Measurements from ENCODE around the gene ZNF438. TPM values are rescaled to one million over a fixed set of nuclear protein-coding genes. Genes with fewer than 3 reads are reported as not detected.

Gene ZNF438
- polyA plus RNA-seq, 3 donors, result 5.4 to 11.1 (median 9.3) TPM

- no peak for DNase-seq
- H3K9ac ChIP-seq (ENCODE audit: insufficient read depth, low read length, poor library complexity, severe bottlenecking), result no peak overlapping the region
- H3K27ac ChIP-seq (ENCODE audit: low read depth in 1 of 2, low read length in 2 of 2), result no peak overlapping the region
- Mint-ChIP-seq H3K27ac (no peak overlapping the region), H3K4me1 (peaks cover 16% of the 10 kb centered on the region), H3K9me3 (peaks cover 3 to 17% (median 12%) of the 10 kb centered on the region in 7 donors), H3K4me3 (no peak overlapping the region), H3K36me3 (peaks cover 57 to 60% of the 10 kb centered on the region in 2 donors), H3K27me3 (ENCODE audit: low read depth in 3 of 3) (no peaks in the 10 kb centered on the region)
- H3K4me2 ChIP-seq (replicated peaks; ENCODE audit: extremely low read depth, low read length, poor library complexity, severe bottlenecking), result no peak overlapping the region
- H2AFZ ChIP-seq (ENCODE audit: insufficient read depth, low read depth, low read length, poor library complexity, severe bottlenecking), result no peak overlapping the region
- peaks cover 3% of the 10 kb centered on the region for H4K20me1 ChIP-seq (ENCODE audit: insufficient read depth, low read length)
- WGBS (ENCODE audit: insufficient coverage), result no CpG with 5 or more reads among the region's 1 CpG
- no peak overlapping the region for H3K4me3 ChIP-seq (replicated peaks in 1 of 3; ENCODE audit: low read depth in 2 of 3, low read length in 3 of 3)
- H3K79me2 ChIP-seq (ENCODE audit: insufficient read depth, low read length), result no peaks in the 10 kb centered on the region
- no peak for TF ChIP-seq CTCF (IDR thresholded peaks at IDR 0.05)
- peaks cover 22 to 37% of the 10 kb centered on the region in 2 donors for H3K36me3 ChIP-seq (replicated peaks in 1 of 2; ENCODE audit: control insufficient read depth in 1 of 2, insufficient read depth in 2 of 2, low read length in 2 of 2)
- intact Hi-C loops (cut with micrococcal nuclease), result no loop called here
- H3K9me3 ChIP-seq (replicated peaks in 1 of 2; ENCODE audit: control insufficient read depth in 1 of 2, insufficient read depth in 1 of 2, low read length in 2 of 2), result peaks cover 6 to 12% of the 10 kb centered on the region in 2 donors
- H3K4me1 ChIP-seq (ENCODE audit: control insufficient read depth in 1 of 2, insufficient read depth in 2 of 2, low read length in 2 of 2), result peaks cover 3 to 9% of the 10 kb centered on the region in 2 donors
- no peaks in the 10 kb centered on the region for H3K27me3 ChIP-seq (ENCODE audit: control insufficient read depth in 2 of 2, insufficient read depth in 2 of 2, low read length in 2 of 2)
Observed at GRCh38 chr10:30898964-30899363, 132.7 kb downstream of the ZNF438 start.

- Histone ChIP-seq H3K36me3 (replicated peaks in 1 of 2; ENCODE audit: control insufficient read depth in 1 of 2, insufficient read depth in 2 of 2, low read length in 2 of 2) (peaks cover 17 to 25% of the 10 kb centered on the region in 2 donors), H3K4me2 (replicated peaks; ENCODE audit: extremely low read depth, low read length, poor library complexity, severe bottlenecking) (no peak overlapping the region), H3K27ac (ENCODE audit: low read depth in 1 of 2, low read length in 2 of 2) (peak overlapping the region in 1 of 2 donors; percentile 71), H3K9ac (ENCODE audit: insufficient read depth, low read length, poor library complexity, severe bottlenecking) (no peak overlapping the region), H3K9me3 (replicated peaks in 1 of 2; ENCODE audit: control insufficient read depth in 1 of 2, insufficient read depth in 1 of 2, low read length in 2 of 2) (peaks cover under 1 to 6% of the 10 kb centered on the region in 2 donors), H3K79me2 (ENCODE audit: insufficient read depth, low read length) (no peaks in the 10 kb centered on the region), H3K4me1 (ENCODE audit: control insufficient read depth in 1 of 2, insufficient read depth in 2 of 2, low read length in 2 of 2) (peaks cover 3 to 18% of the 10 kb centered on the region in 2 donors), H4K20me1 (ENCODE audit: insufficient read depth, low read length) (peaks cover 3% of the 10 kb centered on the region), H3K4me3 (replicated peaks in 1 of 3; ENCODE audit: low read depth in 2 of 3, low read length in 3 of 3) (no peak overlapping the region), H3K27me3 (ENCODE audit: control insufficient read depth in 2 of 2, insufficient read depth in 2 of 2, low read length in 2 of 2) (no peaks in the 10 kb centered on the region), H2AFZ (ENCODE audit: insufficient read depth, low read depth, low read length, poor library complexity, severe bottlenecking) (no peak overlapping the region)
- Mint-ChIP-seq H3K36me3 (peaks cover 45 to 51% of the 10 kb centered on the region in 2 donors), H3K27me3 (ENCODE audit: low read depth in 3 of 3) (no peaks in the 10 kb centered on the region), H3K4me3 (no peak overlapping the region), H3K4me1 (peaks cover 23% of the 10 kb centered on the region), H3K9me3 (peaks cover under 1 to 12% (median 11%) of the 10 kb centered on the region in 7 donors), H3K27ac (peak overlapping the region; percentile 38 to 85 (median 76))
- no CpG with 5 or more reads among the region's 1 CpG for WGBS (ENCODE audit: insufficient coverage)
- no peak for DNase-seq
- TF ChIP-seq CTCF (IDR thresholded peaks at IDR 0.05), result no peak
- intact Hi-C loops (cut with micrococcal nuclease), result no loop called here
Observed at GRCh38 chr10:30897547-30897946, 134.1 kb downstream of the ZNF438 start.
